ENCODE data around the gene ZKSCAN2.

ZKSCAN2 gene

GRCh38 chr16:25222959-25223358 lies 34.7 kb downstream of the ZKSCAN2 start:
- no peak for FAIRE-seq

- no peak for FAIRE-seq
Measured at GRCh38 chr16:25219070-25219737, 38.4 kb downstream of the ZKSCAN2 start.

- no peak for FAIRE-seq
Measured at GRCh38 chr16:25217921-25218320, 39.7 kb downstream of the ZKSCAN2 start.

DNA sequence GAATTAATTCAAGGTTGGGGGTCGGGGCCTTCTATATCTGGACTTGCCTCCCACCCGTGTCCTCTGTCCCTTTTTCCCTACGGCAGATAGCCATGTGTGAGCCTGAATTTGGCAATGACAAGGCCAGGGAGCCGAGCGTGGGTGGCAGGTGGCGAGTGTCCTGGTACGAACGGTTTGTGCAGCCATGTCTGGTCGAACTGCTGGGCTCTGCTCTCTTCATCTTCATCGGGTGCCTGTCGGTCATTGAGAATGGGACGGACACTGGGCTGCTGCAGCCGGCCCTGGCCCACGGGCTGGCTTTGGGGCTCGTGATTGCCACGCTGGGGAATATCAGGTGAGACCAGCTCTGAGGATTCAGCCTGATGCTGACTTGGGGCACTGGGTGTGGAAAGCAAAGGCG lies 40.5 kb downstream of the ZKSCAN2 start:
- FAIRE-seq = no peak

GRCh38 chr16:25213709-25214397 lies 43.8 kb downstream of the ZKSCAN2 start:
- no peak for FAIRE-seq

DNA sequence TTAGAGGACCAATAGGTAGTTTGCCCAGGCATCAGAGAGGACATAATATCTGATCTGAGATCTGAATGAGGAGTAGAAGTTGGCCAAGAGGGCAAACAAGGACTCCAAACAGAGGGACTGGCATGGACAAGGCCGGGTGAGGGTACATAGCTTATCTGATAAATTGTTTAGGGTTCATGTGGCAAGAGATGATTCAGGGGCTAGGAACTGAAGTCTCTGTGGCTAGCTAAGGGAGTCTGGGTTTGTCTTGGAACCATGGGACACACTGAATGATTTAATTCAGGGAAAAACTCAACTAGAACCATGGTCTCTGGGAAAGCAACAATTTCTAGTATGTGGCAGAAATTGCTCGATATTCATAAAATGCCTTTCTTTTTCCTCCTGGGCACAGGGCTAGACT lies 45.0 kb downstream of the ZKSCAN2 start:
- FAIRE-seq = no peak

DNA sequence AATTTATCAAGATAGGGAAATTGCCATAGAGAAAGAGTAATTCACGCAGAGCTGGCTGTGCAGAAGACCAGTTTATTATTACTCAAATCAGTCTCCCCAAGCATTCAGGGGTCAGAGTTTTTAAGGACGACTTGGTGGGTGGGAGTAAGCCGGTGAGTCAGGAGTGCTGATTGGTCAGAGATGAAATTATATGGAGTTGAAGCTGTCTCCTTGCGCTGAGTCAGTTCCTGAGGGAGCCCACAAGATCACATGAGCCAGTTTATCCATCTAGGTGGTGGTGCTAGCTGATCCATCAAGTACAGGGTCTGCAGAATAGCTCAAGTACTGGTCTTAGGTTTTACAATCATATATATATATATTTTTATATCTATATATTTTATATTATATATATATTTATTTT lies 46.9 kb downstream of the ZKSCAN2 start:
- FAIRE-seq = no peak

DNA sequence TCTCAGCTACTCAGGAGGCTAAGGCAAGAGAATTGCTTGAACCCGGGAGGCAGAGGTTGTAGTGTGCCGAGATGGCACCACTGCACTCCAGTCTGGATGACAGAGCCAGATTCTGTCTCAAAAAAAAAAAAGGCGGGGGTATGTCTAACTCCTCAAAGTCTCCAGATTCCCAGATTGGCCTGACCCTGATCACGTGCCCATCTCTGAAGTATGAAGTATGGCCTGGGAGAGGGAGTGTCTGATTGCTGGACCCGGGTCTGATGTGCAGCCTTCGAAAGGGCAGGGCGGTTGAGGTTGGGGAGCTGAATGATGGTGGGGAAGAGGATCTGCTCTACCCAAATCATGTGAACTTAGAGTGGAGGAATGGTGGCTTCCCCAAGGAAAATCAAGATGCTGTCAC lies 58.2 kb downstream of the ZKSCAN2 start:
- FAIRE-seq = no peak

GRCh38 chr16:25198021-25198420 lies 59.6 kb downstream of the ZKSCAN2 start:
- no peak for FAIRE-seq

DNA sequence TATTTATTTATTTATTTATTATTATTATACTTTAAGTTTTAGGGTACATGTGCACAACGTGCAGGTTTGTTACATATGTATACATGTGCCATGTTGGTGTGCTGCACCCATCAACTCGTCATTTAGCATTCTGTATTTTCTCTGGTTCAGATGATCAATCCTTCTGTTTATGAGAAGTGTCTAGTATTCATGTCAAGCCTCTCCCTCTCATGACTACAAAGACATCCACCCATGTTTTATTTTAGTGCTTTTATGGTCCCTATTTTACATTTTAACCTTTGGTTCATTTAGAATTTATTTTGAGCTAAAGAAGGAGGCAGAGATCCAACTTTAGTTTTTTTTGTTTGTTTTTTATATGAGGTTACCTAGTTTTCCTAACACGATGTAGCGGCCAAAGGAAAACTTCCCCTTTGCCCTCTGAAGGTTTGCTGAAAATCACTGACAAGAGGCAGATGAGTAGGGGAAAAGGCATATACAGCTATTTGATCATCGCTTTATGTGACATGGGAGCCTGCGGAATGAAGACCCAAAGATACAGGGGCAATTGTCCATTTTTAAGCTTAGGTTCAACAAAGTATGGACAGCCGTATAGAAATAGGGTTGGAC lies 63.3 kb downstream of the ZKSCAN2 start:
- FAIRE-seq = peak; percentile 84

- peak; percentile 59 for FAIRE-seq
Measured at GRCh38 chr16:25192096-25192495, 65.5 kb downstream of the ZKSCAN2 start.

- FAIRE-seq = no peak
Measured at GRCh38 chr16:25189305-25189704, 68.3 kb downstream of the ZKSCAN2 start.

GRCh38 chr16:25187491-25187795 lies 70.2 kb downstream of the ZKSCAN2 start:
- FAIRE-seq = no peak
